IMR-90 (cell line): Measurements from ENCODE around the gene MINDY2. TPM values are rescaled to one million over a fixed set of nuclear protein-coding genes. Genes with fewer than 3 reads are reported as not detected.
"Not testable (repeated sequence)": the region's sequence is repeated elsewhere in the genome, so short reads cannot be mapped to it uniquely, and the experiment has no call there.

Experiments used
- ATAC-seq: fragments of 200-7000 bp; cut with Tn5 transposase; 2 replicates; pipeline ENCODE4 v1.9.1; 2020; ENCODE audit warnings: low read depth, mild to moderate bottlenecking, moderate library complexity
- BruUV-seq: library from RNA; stranded (reverse); fragments of 400-500 nt; replicated peaks from 2 replicates; lab custom pipeline; 2021; lab: Mats Ljungman, UMichigan
- CTCF ChIA-PET: fragments of 300-600 bp; formaldehyde crosslinking; extraction: SDS; loops from one replicate; lab custom pipeline; 2021; ENCODE audit warnings: antibody characterized with exemption; lab: Yijun Ruan, JAX
- POLR2A ChIA-PET: fragments of 300-600 bp; sonication (Branson Sonifier 250); formaldehyde crosslinking; loops from one replicate; lab custom pipeline; 2022; ENCODE audit warnings: antibody characterized with exemption; ENCODE audit not compliant: unreplicated experiment; lab: Charles Lee
- DNase-seq: peaks from one replicate; pipeline ENCODE4 v3.0.0; 2013
- H2AFZ ChIP-seq: replicated peaks from 2 replicates; pipeline ENCODE3; 2013; ENCODE audit warnings: low read length, mild to moderate bottlenecking; ENCODE audit not compliant: poor library complexity
- H2AK5ac ChIP-seq: 2 replicates; pipeline ENCODE4 v1.6.1; 2013; ENCODE audit warnings: low read depth, low read length, inconsistent platforms
- H2AK9ac ChIP-seq: replicated peaks from 2 replicates; pipeline ENCODE3; 2013; ENCODE audit warnings: mild to moderate bottlenecking, low read depth, low read length, moderate library complexity; ENCODE audit not compliant: poor library complexity
- H2BK120ac ChIP-seq: 2 replicates; pipeline ENCODE4 v1.6.1; 2013; ENCODE audit warnings: low read depth, low read length, inconsistent platforms
- H2BK15ac ChIP-seq: 3 replicates; pipeline ENCODE4 v1.6.1; 2013; ENCODE audit warnings: low read depth, low read length, inconsistent platforms
- H2BK20ac ChIP-seq: 2 replicates; pipeline ENCODE4 v1.6.1; 2013; ENCODE audit warnings: low read depth, mild to moderate bottlenecking, inconsistent platforms, low read length, moderate library complexity
- H2BK5ac ChIP-seq: 2 replicates; pipeline ENCODE4 v1.6.1; 2013; ENCODE audit warnings: mild to moderate bottlenecking, low read depth, low read length, inconsistent platforms; ENCODE audit not compliant: poor library complexity, severe bottlenecking
- H3K14ac ChIP-seq: replicated peaks from 2 replicates; pipeline ENCODE4 v1.6.1; 2013; ENCODE audit warnings: low read depth, low read length, inconsistent platforms
- H3K18ac ChIP-seq: 2 replicates; pipeline ENCODE4 v1.6.1; 2013; ENCODE audit warnings: low read depth, low read length, control low read depth
- H3K23ac ChIP-seq: 2 replicates; pipeline ENCODE4 v1.6.1; 2013; ENCODE audit warnings: low read depth, low read length, inconsistent platforms
- H3K27ac ChIP-seq: 2 replicates; pipeline ENCODE4 v1.5.1; 2013; ENCODE audit warnings: mild to moderate bottlenecking, control low read depth, low read length; ENCODE audit not compliant: insufficient read depth
- H3K27me3 ChIP-seq: 2 replicates; pipeline ENCODE4 v1.6.1; 2013; ENCODE audit warnings: low read length; ENCODE audit not compliant: control insufficient read depth, insufficient read depth
- H3K36me3 ChIP-seq: 2 replicates; pipeline ENCODE4 v1.6.1; 2013; ENCODE audit warnings: low read length, mixed read lengths; ENCODE audit not compliant: control insufficient read depth, insufficient read depth
- H3K4ac ChIP-seq: 2 replicates; pipeline ENCODE4 v1.6.1; 2013; ENCODE audit warnings: low read depth, low read length, inconsistent platforms
- H3K4me1 ChIP-seq: 2 replicates; pipeline ENCODE4 v1.6.1; 2013; ENCODE audit warnings: low read length, mixed read lengths; ENCODE audit not compliant: control insufficient read depth, insufficient read depth
- H3K4me2 ChIP-seq: 2 replicates; pipeline ENCODE4 v1.6.1; 2013; ENCODE audit warnings: low read depth, mild to moderate bottlenecking, control low read depth, low read length, moderate library complexity
- H3K4me3 ChIP-seq: 2 replicates; pipeline ENCODE4 v1.5.1; 2013; ENCODE audit warnings: low read depth, mild to moderate bottlenecking, control low read depth, low read length, moderate library complexity; ENCODE audit not compliant: insufficient read depth
- H3K56ac ChIP-seq: 2 replicates; pipeline ENCODE4 v1.6.1; 2013; ENCODE audit warnings: low read length, inconsistent platforms; ENCODE audit not compliant: insufficient read depth; ENCODE audit errors: extremely low read depth
- H3K79me1 ChIP-seq, 2 experiments: 2 replicates each; pipeline ENCODE4 v1.6.1; 2013; ENCODE audit warnings: low read length in 2 of 2, inconsistent platforms in 1 of 2, low read depth in 1 of 2
- H3K9ac ChIP-seq: 2 replicates; pipeline ENCODE4 v1.6.1; 2013; ENCODE audit warnings: low read depth, low read length, control low read depth
- H3K9me1 ChIP-seq: 2 replicates; pipeline ENCODE4 v1.6.1; 2013; ENCODE audit warnings: low read length, inconsistent platforms; ENCODE audit not compliant: insufficient read depth
- H3K9me3 ChIP-seq: 2 replicates; pipeline ENCODE4 v1.6.1; 2013; ENCODE audit warnings: low read length; ENCODE audit not compliant: control insufficient read depth, insufficient read depth
- H4K20me1 ChIP-seq: 2 replicates; pipeline ENCODE4 v1.6.1; 2013; ENCODE audit warnings: low read length, inconsistent platforms; ENCODE audit not compliant: insufficient read depth
- H4K5ac ChIP-seq: 2 replicates; pipeline ENCODE4 v1.6.1; 2013; ENCODE audit warnings: mild to moderate bottlenecking, low read depth, low read length, control low read depth
- H4K8ac ChIP-seq, 2 experiments: 2 replicates each; pipeline ENCODE4 v1.6.1; 2013; ENCODE audit warnings: low read depth in 2 of 2, low read length in 2 of 2, control low read depth in 1 of 2, inconsistent platforms in 1 of 2
- H4K91ac ChIP-seq: 2 replicates; pipeline ENCODE4 v1.6.1; 2013; ENCODE audit warnings: low read depth, low read length, inconsistent platforms; ENCODE audit not compliant: insufficient read depth
- WGBS, 2 experiments: methylation state at CpG; one replicate each; pipeline versions ENCODE4 v1.1.5 to v1.1.7; 2013; ENCODE audit warnings: missing lambda C conversion rate in 2 of 2; ENCODE audit not compliant: insufficient read length in 1 of 2; ENCODE audit errors: extremely low coverage in 2 of 2; 5-methylcytosine and 5-hydroxymethylcytosine counted together
- dilution Hi-C: fragments of 300-500 bp; cut with HindIII; formaldehyde crosslinking; loops from one replicate; pipeline ENCODE4 v1.14.3; 2018; ENCODE audit warnings: low sequenced_read_pairs; ENCODE audit not compliant: unreplicated experiment
- in situ Hi-C: fragments of 300-500 bp; cut with MboI; formaldehyde crosslinking; loops from 3 replicates; pipeline ENCODE4 v1.14.3; 2019; ENCODE audit warnings: low sequenced_read_pairs, inconsistent platforms, mixed read lengths
- intact Hi-C: fragments of 100-400 bp; cut with micrococcal nuclease; formaldehyde crosslinking; loops from 2 replicates; pipeline ENCODE4 v1.10.0; 2022
- polyA plus RNA-seq, 3 experiments: library from polyadenylated mRNA; depleted of rRNA; stranded (reverse); fragments of >200 nt; gene quantifications; 2 replicates each; pipeline ENCODE4 v1.2.3, GENCODE V29; 2012; ENCODE audit warnings: low replicate concordance in 1 of 3
- total RNA-seq: library from RNA; depleted of rRNA; stranded (reverse); fragments of >200 nt; gene quantifications from 2 replicates; pipeline ENCODE4 v1.2.3, GENCODE V29; 2012

MINDY2 gene
- total and polyA plus RNA-seq, 2 of the 4 experiments (the other 2 are of a cell fraction), result 4.0 to 9.3 TPM

DNA sequence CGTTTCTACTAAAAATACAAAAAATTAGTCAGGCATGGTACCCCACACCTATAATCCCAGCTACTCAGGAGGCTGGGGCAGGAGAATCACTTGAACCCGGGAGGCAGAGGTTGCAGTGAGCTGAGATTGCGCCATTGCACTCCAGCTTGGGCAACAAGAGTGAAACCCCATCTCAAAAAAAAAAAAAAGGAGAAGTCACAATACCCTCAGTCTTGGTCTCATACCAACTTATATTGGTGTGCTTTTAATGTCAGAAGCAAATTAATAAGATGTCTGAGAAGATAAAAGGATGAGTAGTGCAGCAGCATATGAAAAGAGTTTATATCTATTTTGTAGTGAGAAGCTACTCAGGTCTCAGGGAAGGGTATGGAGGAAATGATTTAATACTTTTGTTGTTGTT lies 112.8 kb downstream of the MINDY2 start:
- H3K9me1 ChIP-seq, in situ Hi-C loops, H4K8ac ChIP-seq, ATAC-seq, H3K27ac ChIP-seq, H4K5ac ChIP-seq, H2AK9ac ChIP-seq, H2BK15ac ChIP-seq, H3K4me2 ChIP-seq, H3K56ac ChIP-seq, H3K4me1 ChIP-seq, BruUV-seq, H3K4ac ChIP-seq, H3K14ac ChIP-seq, H2BK120ac ChIP-seq, H3K23ac ChIP-seq, POLR2A ChIA-PET, H2BK5ac ChIP-seq, H3K4me3 ChIP-seq, intact Hi-C loops, DNase-seq, H4K20me1 ChIP-seq, H4K91ac ChIP-seq, H3K9ac ChIP-seq, H2AK5ac ChIP-seq, H3K9me3 ChIP-seq, H2AFZ ChIP-seq, H2BK20ac ChIP-seq, dilution Hi-C loops, H3K27me3 ChIP-seq, H3K18ac ChIP-seq: not testable (repeated sequence)
- WGBS, 2 experiments, result no CpG with 5 or more reads among the region's 3 CpGs
- Histone ChIP-seq H3K36me3 (peaks cover 61% of the 10 kb centered on the region), H3K79me1 (peaks cover 9 to 29% of the 10 kb centered on the region in 2 experiments; a peak in 3 of 4 replicates)
- CTCF ChIA-PET, result interaction anchor here (0.7 kb wide), 1 partner anchor 40 kb away, joined by 3 read pairs; no protein-coding TSS in a partner anchor
